Hippocampal formation (tissue), 2 donors: ENCODE data around the gene ATRNL1.

Experiments
- DNase-seq, 2 donors: peaks; one replicate each; lab custom pipeline; 2025; lab: John Stamatoyannopoulos, UW

The ATRNL1 gene, protein sequence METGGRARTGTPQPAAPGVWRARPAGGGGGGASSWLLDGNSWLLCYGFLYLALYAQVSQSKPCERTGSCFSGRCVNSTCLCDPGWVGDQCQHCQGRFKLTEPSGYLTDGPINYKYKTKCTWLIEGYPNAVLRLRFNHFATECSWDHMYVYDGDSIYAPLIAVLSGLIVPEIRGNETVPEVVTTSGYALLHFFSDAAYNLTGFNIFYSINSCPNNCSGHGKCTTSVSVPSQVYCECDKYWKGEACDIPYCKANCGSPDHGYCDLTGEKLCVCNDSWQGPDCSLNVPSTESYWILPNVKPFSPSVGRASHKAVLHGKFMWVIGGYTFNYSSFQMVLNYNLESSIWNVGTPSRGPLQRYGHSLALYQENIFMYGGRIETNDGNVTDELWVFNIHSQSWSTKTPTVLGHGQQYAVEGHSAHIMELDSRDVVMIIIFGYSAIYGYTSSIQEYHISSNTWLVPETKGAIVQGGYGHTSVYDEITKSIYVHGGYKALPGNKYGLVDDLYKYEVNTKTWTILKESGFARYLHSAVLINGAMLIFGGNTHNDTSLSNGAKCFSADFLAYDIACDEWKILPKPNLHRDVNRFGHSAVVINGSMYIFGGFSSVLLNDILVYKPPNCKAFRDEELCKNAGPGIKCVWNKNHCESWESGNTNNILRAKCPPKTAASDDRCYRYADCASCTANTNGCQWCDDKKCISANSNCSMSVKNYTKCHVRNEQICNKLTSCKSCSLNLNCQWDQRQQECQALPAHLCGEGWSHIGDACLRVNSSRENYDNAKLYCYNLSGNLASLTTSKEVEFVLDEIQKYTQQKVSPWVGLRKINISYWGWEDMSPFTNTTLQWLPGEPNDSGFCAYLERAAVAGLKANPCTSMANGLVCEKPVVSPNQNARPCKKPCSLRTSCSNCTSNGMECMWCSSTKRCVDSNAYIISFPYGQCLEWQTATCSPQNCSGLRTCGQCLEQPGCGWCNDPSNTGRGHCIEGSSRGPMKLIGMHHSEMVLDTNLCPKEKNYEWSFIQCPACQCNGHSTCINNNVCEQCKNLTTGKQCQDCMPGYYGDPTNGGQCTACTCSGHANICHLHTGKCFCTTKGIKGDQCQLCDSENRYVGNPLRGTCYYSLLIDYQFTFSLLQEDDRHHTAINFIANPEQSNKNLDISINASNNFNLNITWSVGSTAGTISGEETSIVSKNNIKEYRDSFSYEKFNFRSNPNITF (N-terminal part only)

DNA sequence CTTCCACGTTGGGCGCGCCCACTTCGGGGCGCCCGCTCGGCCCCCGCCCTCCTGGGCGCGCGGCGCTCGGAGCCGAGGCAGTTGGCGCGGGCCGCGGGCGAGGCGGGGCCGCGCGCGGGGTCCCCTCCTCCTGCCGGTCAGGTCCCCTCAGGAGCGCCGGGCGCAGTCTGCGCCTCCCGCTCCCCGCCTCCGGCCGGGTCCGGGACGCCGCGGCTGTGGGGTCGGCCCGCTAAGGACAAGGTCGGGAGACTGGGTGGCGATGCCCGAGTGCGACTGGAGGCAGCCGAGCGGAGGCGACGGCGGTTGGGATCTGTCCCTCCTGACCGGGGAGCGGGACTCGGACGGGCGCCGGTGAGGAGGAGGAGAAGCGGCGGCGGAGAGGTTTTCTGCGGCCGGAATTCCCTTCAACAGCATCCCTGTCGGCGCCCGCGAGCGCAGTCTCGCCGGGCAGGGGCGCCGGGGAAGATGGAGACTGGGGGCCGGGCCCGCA, at the start of gene ATRNL1:
Gene ATRNL1 (plus strand): TSS at position 80 of the 490 bp plus-strand sequence. CDS start 386 bp downstream, at position 466.
- peak in 1 of 2 donors; percentile 19 for DNase-seq

DNA sequence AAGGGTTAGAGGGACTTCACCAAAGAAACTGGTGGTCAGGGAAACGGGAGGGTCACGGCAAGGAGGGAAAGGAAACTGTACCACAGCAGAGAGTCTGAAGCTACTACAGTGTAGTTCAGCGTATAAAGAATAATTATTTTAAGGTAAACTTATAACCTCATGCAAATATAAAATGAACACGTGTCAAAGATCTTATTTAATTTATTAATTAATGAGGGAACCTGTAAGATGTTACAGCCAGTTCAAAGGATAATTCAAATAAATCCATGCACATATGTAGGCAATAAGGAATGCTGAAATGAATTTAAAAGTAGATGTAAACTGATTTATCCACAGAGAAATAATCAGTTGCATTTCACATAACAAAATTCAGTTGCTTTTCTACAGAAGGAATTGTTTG, 49.4 kb upstream of the ATRNL1 start:
- no peak for DNase-seq

DNA sequence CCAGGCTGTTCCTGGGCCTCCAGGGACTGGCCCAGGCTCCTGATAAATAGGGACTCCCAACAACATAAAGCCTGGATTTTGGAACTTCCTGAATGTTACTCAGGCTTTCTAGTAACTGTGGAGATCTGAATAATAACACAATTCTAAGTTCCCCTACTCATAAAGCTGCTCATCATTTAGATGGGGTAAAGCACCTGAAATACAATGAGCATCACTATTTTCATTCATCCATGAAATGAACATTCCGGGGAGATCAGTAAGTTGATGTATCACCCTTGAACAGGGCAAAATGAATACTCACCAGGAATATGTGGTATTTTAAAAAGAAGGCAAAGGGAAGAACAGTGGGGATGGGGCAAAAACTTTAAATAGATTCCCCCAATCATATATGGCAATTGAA, 48.3 kb upstream of the ATRNL1 start:
- no peak for DNase-seq

DNA sequence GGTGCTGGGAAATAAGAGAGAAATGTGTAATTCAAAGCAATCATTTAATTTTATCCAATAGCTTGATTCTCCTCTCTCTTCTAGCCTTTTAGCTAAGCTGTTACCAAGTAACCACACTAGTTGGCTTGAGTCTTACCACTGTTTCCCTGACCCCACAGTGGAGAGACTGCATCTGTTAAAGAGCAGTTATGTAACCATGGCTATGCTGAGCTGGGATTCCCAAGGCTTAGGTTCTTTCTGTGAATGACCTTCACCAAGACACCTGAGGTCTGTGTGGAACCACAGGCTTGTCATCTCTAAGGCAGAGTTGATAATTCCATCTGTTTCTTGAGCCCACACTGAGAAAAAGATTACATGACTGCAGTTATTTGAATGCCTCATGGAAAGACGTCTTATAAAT, 47.7 kb upstream of the ATRNL1 start:
- DNase-seq = no peak

DNA sequence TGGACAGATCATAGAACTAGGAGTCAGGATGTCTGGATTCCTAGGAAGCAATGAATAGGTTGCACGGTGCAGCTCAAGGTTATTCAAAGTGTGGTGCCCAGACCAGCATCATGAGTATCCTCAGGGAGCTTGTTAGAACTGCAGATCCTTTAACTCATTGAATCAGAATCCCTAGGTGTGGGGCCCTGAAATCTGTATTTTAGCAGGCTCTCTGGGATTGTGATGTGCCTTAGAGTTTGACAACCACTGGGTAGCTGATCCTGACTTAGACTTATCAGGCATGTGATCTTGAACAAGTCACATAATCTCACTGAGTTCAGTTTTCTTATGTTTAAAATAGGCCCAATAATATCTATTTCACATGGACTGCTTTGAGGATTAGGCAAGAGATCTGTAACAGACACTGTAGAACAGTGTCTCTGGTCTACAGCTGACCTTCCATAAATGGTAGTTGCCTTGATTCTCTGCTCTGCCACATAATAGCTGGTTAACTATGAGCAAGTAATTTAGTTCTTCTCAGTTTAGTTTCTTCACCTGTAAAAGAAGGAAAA, 46.4 kb upstream of the ATRNL1 start:
- no peak for DNase-seq

DNA sequence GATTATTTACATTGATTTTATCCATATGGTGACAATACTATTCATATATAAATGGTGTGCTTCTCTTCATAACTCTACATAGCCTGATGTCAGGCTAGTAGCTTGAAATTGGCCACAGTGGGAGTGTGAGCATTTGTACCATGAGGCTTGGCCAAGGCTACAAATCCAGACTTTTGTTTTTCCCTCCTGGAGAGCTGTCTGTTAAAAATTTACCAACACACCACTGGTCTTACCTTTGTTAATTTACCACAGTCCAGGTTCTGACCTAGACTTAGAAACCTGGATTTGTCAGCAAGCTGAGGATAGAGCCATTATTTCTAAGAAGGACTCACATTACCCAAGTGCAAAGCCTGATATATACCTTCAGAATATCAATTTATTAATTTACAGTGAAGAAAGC, 45.5 kb upstream of the ATRNL1 start:
- DNase-seq = no peak

DNA sequence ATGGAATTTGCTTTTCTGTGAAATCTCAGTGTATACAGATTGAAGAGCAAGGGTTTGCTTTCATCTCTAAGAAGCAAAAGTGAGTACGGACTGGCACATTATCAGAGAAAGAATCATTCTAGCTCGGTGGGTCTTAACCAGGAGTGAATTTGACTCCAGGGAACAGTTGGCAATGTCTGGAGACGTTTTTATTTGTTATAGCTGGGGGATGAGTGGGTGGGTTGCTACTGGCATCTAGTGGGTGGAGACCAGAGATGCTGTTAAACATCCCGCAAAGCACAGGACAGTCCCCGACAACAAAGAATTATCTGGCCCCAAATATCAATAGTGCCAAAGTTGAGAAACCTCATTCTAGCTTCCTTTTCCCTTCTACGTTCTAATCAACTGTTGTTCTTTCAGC, 43.8 kb upstream of the ATRNL1 start:
- DNase-seq = no peak

DNA sequence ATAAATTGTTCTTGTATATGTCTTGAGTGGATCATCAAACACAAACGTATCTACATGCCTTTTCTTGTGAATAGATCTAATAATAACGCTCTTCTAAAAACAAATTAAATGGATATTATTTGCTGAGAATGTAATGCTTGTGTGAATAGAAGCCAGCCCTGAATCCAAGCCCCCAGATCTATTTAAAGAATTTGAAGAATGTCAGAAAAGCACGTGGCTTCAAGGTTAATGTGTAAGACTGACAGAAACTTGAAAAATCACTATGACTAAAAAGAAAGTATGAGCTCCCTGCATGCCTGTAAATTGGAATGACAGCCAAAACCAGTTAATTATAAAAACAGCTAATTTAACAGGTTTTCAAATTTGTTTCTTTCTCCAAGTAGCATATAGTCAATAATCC, 43.2 kb upstream of the ATRNL1 start:
- DNase-seq = no peak

DNA sequence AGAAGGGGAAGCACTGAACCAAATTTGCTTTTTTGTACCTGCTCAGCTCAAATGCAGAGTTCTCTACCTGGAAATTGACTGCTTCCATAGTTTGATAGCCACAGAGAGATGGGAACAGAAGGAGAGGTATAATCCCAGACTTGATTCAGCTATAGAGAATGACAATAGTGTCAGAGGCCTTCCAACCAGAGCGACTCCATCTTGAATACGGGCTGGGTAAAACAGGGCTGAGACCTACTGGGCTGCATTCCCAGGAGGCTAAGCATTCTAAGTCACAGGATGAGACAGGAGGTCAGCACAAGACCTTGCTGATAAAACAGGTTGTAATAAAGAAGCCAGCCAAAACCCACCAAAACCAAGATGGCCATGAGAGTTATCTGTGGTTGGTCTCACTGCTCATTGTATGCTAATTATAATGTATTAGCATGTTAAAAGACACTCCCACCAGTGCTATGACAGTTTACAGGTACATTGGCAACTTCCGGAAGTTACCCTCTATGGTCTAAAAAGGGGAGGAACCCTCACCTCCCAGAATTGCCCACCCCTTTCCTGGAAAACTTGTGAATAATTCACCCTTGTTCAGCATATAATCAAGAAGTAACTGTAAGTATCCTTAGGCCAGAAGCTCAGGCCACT, 42.7 kb upstream of the ATRNL1 start:
- no peak for DNase-seq

DNA sequence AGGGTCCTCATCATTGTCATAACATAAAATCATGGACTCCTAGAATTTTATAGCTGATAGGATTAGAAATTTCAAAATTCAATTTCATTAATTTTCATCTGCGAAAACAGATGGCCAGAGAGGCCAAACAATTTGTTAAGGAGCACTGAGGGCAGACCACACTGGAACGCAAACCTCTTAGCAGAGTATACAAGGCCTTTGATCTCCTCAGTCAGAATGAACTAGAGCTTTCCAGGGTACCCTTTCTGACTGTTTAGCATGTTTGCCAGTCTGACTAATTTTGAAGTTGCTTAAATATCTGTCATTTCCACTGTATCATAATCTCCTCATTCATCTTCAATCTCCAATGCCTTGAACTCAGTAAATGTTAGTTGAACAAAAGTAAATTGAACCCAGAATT, 41.9 kb upstream of the ATRNL1 start:
- no peak for DNase-seq

DNA sequence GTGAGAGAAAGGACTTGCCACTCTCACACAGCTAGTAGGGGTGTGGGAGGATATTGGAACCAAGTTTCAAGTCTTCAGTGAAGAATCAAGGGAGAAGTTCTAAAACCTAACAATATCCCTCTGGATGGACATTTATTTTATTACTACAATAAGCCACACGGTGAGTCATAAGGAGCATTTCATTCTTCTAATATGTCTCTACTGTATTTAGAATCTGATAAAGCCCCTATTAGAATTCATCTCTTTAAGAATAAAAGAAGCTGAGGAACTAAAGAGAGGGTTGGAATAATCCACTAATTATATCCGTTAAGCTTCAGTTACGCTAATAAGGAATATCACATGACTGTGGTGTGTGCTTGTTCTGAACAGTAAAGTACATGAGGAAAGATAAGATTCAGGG, 40.9 kb upstream of the ATRNL1 start:
- no peak for DNase-seq

DNA sequence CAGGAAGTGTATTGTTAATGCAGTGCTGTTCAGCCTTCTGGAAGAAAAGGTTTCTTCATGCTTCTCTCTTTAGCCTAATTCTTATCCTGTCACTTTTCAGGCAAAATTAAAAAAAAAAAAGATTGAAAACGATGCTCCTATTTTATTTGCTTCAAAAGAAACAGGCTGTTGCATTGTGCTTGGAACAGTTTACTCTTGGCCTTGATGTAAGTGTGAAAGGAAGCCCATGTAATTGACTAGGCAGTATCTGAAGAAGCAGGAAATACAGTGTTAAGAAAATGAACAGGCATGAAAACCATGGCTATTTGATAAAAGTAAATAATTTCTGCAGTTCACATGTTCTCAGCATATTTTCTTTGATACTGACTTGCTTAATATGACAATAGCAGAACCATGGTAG, 40.4 kb upstream of the ATRNL1 start:
- no peak for DNase-seq

DNA sequence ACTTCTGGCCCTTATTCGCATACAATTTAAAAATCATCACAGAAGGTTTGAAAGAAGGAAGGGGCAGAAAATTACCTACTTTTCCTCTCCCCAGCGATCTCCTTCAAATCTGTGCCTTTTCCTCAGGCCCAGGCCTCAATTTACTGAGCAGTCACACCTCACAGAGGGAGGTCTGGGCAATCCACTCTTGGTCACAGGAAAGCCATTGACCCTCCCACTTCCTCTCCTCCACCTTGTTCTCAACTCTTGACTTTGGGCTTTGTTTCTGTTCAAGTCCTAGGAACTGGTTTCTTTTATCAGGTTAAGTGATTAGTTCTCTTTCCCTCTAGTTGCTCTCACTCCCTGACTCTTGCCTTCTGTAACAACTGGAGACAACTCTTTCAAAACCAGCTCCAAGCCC, 37.0 kb upstream of the ATRNL1 start:
- no peak for DNase-seq

DNA sequence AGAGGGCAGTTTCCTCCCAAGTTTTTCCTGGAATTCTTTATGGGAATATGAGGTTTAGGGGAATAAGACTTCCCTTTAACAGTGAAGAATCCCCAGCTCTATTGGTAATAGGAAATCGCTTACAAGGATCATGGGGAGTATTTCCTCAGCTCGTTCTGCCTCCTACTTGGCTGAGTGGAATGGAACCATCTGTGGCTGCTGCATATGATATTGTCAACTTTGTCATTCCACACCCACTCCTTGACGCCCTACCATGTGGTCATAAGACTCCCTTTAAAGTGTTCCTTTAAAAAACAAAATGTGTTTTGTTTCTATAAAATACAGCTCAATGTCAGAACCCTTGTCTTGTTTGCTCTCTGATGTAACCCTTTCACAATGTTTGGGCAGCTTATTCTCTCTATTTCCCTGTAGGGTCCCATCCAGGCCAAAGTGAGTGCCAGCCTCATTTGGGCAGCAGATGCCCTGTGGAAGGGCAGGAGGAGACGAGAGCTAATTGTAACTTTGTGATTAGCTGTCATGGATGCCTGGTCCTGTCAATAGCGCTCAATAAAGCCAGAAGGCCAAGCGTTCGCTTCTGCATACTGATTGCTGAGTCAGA, 33.8 kb upstream of the ATRNL1 start:
- no peak for DNase-seq

DNA sequence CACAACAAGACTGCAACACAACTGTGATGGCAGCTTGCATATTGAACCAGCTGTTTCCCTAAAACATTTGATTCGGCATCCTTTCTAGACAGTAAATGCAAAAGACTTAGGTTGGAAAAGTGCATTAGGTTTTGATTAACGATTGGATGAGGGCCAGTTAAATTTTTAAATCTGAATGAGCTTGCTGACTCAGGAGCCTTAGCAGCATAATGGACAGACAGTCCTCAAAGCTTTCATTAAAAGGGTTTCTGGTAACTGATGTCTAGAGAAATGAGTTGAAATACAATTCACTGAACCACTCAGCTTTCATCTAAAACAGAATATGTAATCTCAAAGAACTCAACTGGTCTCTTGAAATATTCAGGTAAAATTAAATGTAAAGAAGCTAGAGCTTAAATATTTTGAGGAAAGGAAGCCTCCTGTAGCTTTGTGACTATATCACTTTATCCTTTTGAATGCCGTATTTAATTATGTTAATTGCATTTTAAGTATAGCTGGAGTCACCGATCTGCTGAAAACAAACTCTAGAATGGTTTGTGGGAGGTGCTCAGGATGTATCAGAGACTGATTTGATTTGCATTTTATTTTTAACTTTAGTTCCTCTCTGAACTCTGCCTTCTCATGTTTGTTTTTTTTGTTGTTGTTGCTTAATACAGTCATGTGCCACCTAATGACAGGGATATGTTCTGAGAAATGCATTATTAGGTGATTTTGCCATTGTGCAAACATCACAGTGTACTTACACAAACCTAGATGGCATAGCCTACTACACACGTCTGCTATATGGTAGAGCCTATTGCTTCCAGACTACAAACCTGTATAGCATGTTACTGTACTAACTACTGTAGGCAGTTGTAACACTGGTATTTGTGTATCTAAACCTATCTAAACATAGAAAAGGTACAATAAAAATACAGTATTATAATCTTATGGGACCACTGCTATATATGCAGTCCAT, 29.2 kb upstream of the ATRNL1 start:
- DNase-seq = no peak

DNA sequence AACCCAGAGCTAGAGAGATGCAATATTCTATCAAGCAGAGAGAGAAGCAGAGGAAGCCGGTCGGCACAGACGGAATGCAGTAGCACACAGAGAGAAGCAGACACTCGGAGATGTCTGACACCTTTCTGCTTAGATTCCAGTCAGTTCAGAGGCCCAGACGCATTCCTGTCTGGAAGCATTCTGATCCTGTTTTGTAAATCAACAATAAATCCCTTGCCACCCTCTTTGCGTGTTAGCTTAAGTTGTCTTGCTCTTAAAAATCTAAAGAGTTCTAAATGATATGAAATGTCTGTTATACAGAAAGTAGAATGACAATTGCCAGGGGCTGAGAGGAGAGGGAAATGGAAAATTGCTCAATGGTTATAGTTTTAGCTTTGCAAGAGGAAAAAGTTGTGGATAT, 27.4 kb upstream of the ATRNL1 start:
- no peak for DNase-seq

DNA sequence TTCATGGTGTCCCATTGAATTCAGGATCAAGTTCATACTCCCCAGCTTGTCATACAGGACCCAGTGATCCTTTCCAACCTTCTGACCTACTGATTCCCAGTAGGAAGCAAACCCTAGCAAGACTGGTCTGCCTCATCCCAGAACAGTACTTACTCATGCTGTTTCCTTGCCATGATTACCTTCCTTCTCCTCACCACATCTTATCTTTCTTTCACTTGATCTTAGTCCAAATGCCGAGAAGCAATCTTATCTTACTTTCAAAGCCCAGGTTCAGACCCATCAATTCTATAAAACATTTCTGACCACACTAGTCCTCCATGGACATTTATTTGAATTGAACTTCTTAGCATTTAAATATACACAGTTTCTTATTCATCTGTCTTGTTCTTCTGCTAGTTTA, 26.6 kb upstream of the ATRNL1 start:
- DNase-seq = no peak

DNA sequence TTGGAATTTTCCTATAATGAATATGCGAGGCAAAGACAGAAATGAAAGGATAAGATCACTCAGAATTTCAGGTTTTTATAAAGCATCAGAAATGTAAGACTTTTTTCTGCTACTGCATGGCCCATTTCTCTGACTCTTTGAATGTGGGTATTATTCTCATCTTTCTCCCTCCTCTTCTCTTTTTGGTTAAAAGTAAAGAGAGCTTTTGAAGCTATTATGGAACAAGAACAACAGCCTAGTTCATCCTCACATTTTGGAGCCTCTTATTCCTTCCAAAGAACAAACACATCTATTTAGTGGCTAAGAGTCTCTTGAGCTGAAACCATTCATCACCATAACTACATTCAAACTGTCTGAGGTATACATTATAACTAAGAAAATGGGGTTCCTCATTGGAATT, 19.4 kb upstream of the ATRNL1 start:
- no peak for DNase-seq

DNA sequence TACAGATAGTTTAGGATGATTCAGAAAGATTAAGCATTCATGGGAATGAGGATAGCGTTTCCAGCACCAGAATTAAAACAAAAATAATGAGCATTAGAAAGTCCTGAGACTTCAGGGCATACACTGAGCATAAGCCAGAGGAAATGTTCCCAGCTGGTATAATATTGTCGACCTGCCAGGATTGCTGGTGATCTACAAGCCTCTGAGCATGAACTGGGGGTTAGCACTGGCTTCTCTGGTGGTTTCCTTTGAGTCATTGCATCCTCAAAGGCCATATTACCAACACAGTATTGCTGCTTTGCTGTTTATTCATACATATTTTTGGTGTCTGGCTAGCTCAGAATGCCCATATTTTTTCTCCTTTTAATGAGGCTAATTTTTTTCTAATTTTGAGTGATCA, 10.7 kb upstream of the ATRNL1 start:
- no peak for DNase-seq

DNA sequence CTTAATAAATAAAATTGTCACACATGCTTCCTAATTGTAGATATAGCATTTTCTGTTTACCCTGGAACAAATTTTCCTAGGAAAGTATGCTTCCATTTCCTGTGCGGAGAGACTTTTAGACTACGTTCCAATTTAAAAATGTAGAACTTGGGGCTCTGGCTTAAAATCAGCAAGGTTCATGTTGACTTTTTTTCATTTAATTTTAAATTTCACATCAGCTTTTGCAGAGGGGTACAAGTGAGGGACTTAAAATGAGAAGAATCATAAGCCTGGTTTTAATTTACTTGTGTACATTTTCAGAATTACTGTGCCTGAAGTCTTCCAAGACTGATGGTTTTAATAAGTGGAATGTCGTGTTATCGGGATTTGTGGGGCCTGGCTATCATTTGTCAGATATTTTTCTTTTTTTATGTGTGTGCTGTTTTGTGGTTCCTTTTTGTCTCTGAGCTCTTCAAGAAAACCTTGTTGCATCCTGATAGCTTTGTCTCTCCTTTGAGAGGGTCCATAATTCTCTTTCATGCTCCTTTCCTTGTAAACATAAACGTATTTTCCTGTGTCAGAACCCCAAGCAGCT, 8.8 kb upstream of the ATRNL1 start:
- no peak for DNase-seq
